ENCODE data around the gene GREB1L. TPM values are rescaled to one million over a fixed set of nuclear protein-coding genes. Genes with fewer than 3 reads are reported as not detected.

The GREB1L gene
- total and polyA plus RNA-seq, 2 of the 13 experiments (the other 11 are each of a cell fraction or from before 2014, with no cell fraction given): 0.17 to 0.66 TPM

- POLR2A ChIA-PET: no interaction called here
- in situ Hi-C loops (cut with HindIII; ENCODE audit: extremely low pct_ligation_motif_present, low pct_unique_long_range_greater_than_20kb) (no loop called here), intact Hi-C loops (cut with micrococcal nuclease; ENCODE audit: unreplicated experiment) (no loop called here)
- Histone ChIP-seq H3K27ac (ENCODE audit: extremely low read length, insufficient read depth, low read length) (no peak overlapping the region), H3K4me2 (ENCODE audit: low read depth, low read length) (no peak overlapping the region), H3K4me3 (replicated peaks in 1 of 3; ENCODE audit: insufficient read depth in 1 of 3, low read depth in 2 of 3, low read length in 3 of 3) (no peak overlapping the region), H3K9me3 (ENCODE audit: low read length) (no peaks in the 10 kb centered on the region), H4K20me1 (ENCODE audit: insufficient read depth, low read length) (no peaks in the 10 kb centered on the region), H3K4me1 (ENCODE audit: insufficient read depth, low read length) (no peaks in the 10 kb centered on the region), H3K9ac (ENCODE audit: insufficient read depth, low read depth, low read length) (no peak overlapping the region), H2AFZ (ENCODE audit: low read length) (no peak overlapping the region), H3K27me3 (ENCODE audit: control insufficient read depth in 1 of 2, insufficient read depth in 2 of 2, low read length in 2 of 2) (no peaks in the 10 kb centered on the region), H3K36me3 (replicated peaks in 1 of 2; ENCODE audit: control insufficient read depth in 1 of 2, insufficient read depth in 2 of 2, low read length in 2 of 2) (no peaks in the 10 kb centered on the region), H3K79me2 (ENCODE audit: insufficient read depth, low read length) (no peaks in the 10 kb centered on the region)
- DNase-seq (ENCODE audit: low spot score): no peak
- CTCF ChIA-PET (ENCODE audit: low intra/inter-chr PET ratio, low total read pairs): no interaction called here
- 70% methylated on average over 3 of the region's 3 CpGs for WGBS (ENCODE audit: low lambda C conversion rate)
- no TSS peak for BruUV-seq (replicated peaks)
- no peak for FAIRE-seq
- no peak for ATAC-seq
- TF ChIP-seq SSRP1 (CRISPR knock-in tag; IDR thresholded peaks at IDR 0.05) (no peak), ZNF788 (CRISPR knock-in tag; IDR thresholded peaks at IDR 0.05; ENCODE audit: borderline replicate concordance) (no peak), NFKB2 (CRISPR knock-in tag; IDR thresholded peaks at IDR 0.05; ENCODE audit: borderline replicate concordance) (no peak), SYNCRIP (IDR thresholded peaks at IDR 0.05; ENCODE audit: insufficient read depth, low read depth, low read length) (no peak), ZNF407 (CRISPR knock-in tag; IDR thresholded peaks at IDR 0.05; ENCODE audit: not compliant biosample characterization) (no peak), ZFY (CRISPR knock-in tag; IDR thresholded peaks at IDR 0.05) (no peak), SAFB2 (CRISPR knock-in tag; IDR thresholded peaks at IDR 0.05; ENCODE audit: borderline replicate concordance, low read depth) (no peak), ZBTB4 (CRISPR knock-in tag; IDR thresholded peaks at IDR 0.05; ENCODE audit: borderline replicate concordance) (no peak), ELF4 (CRISPR knock-in tag; IDR thresholded peaks at IDR 0.05; ENCODE audit: borderline replicate concordance) (no peak), MLLT10 (CRISPR knock-in tag; IDR thresholded peaks at IDR 0.05) (no peak), ZNF724P (CRISPR knock-in tag; IDR thresholded peaks at IDR 0.05; ENCODE audit: borderline replicate concordance) (no peak), SMAD3 (CRISPR knock-in tag; IDR thresholded peaks at IDR 0.05) (no peak), ZNF326 (CRISPR knock-in tag; IDR thresholded peaks at IDR 0.05; ENCODE audit: borderline replicate concordance) (no peak), NCOR1 (IDR thresholded peaks at IDR 0.05; ENCODE audit: borderline replicate concordance, low read length) (no peak), RXRA (CRISPR knock-in tag; IDR thresholded peaks at IDR 0.05) (no peak)
Measured at GRCh38 chr18:21293479-21293878, 51.4 kb downstream of the GREB1L start.

Data from HepG2 (cell line).